HG03103 (cell line): ENCODE measurements around the gene MEGF9.
"Not testable (repeated sequence)": the region's sequence is repeated elsewhere in the genome, so short reads cannot be mapped to it uniquely, and the experiment has no call there.

ENCODE experiments used
- ATAC-seq: cut with Tn5 transposase; IDR thresholded peaks from one replicate; pipeline ENCODE4 v1.9.1; 2021; ENCODE audit warnings: low read depth; ENCODE audit not compliant: unreplicated experiment

Gene MEGF9

GRCh38 chr9:120676767-120677402 lies 37.4 kb downstream of the MEGF9 start:
- ATAC-seq = no peak

DNA sequence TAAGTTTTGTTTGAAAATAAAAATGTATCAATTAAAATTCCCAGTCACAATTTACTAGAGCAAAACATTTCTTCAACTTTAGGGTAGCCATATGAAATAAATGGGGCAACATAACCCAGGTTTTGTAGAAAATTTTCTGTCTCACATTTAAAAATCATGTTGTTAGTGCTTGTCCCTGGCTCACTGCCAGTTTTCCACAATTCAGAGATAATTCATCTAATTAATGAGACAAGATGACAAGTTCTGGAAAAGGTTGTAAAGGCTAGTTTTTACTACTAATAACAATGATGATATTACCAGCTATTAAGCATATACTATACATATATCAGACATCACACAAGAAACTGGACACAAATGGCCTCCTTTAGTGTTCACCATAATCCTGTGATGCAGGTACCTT lies 45.9 kb downstream of the MEGF9 start:
- ATAC-seq = no peak

DNA sequence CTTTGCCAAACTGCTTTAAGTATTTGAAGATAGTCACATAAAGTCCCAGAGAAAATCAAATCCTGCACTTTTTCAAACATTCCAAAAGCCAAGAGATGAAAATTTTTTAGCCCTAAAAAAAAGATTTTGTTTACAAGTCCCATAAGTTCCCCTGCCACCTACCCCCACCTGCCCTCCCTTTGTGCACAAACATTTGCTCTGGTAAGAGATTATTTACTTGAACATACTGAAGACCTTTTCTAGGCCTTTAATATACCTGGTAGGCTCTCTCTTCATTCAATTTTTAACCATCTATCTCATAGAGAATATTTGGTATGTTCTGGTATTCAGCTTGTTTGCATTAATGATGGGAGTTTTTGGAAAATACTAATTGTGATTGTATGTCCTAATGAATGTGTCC lies 50.3 kb downstream of the MEGF9 start:
- no peak for ATAC-seq

DNA sequence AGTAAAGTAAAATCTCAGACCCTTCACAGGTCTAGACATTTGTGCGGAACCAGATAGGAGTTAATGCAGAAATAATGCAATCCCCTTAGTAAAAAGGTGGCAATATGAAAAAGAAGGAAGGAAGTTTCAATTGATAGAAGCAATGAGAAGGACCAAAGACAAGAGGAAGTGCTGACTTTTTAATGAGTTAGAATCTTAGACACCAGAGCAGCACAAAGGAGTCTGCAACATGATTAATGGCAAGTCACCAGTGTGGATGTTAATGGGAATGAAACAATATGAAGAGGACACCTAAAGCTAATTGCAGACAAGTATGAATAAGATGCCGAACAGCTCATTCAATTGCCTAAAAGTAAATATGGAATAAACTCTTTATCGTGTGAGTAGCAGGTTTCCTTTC lies 50.9 kb downstream of the MEGF9 start:
- no peak for ATAC-seq

DNA sequence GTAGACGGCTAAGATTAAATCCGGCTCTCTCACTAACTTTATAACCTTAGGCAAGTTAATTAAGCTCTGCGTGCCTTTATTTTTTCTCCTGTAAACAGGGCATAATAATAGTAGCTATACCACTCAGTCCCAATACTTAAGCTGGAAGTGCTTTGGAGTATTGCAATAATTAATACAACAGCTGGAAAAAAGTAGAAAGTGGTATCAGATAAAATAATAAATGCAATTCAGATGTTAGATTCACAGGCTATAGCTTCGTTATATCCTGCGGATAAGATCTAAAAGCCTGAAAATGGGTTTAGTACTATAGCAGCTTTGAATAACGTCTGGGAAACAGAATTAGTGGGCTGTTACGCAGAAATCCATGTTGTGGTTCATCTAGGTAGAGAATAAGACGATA lies 51.8 kb downstream of the MEGF9 start:
- ATAC-seq = no peak

DNA sequence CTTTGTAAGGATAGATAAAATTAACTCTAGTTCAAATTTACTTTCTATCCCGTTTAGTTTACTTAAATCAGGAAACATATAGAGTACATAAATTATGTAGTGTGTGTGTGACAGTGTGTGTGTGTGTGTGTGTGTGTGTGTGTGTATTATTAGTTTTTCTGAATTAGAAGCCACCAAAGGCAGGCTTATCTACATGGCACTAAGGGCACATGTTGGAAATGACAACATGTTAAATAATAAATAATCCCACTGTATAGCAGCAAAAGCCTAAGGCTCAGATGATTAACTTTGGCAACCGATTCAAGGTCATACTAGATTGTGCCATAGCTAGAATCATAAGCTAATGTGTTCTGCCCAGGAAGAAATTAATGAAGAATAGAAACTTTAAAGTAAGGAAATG lies 54.6 kb downstream of the MEGF9 start:
- no peak for ATAC-seq

DNA sequence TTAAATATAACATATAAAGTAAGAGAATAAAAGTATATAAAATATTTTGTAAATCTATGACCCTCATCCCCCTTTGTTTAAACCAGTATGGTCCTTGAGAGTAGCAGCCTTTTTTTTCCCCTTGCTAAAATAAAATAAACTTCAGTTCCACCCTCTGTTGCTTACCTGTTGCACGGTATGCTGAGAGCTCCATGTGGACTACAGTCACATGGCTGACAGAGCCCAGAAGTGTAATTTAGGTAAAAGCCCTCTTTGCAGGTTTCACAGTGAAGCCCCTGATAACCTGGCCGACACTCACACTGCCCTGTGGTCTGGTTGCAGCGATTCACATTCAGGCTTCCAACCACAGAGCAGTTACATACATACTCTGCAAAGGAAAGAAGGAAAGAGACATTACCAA lies 55.1 kb downstream of the MEGF9 start:
- no peak for ATAC-seq

DNA sequence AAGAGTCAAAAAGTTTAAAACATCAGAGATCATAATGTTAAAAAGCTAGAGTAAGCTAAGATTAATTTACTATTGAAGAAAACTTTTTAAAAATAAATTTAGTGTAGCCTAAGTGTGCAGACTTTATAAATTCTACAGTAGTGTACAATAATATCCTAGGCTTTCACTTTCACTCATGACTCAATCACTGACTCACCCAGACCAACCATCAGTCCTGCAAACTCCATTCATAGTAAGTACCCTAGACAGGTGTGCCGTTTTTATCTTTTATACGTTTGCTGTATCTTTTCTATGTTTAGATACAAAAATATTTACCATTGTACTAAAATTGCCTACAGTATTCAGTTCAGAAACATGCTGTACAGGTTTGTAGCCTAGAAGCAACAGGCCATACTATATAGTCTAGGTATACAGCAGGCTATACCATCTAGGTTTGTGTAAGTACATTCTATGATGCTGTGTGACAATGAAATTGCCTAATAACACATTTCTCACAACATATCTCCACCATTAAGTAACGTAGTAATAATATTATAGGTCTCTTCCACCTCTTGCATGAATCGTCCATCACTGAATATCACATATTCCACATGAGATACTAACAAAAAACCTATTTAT lies 59.2 kb downstream of the MEGF9 start:
- no peak for ATAC-seq

DNA sequence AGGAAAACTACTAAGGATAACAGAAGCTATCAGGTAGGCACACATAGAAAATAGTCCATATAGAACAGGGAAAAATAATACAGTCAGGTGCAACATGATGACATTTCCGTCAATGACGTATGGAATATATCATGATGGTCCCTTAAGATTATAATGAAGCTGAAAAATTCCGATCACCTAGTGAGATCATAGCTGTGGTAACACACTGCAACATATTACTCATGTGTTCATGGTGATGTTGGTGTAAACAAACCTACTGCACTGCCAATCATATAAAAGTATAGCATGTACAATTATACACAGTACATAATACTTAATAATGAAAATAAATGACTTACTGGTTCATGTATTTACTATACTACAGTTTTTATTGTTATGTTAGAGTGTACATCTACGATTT lies 60.0 kb downstream of the MEGF9 start:
- no peak for ATAC-seq

DNA sequence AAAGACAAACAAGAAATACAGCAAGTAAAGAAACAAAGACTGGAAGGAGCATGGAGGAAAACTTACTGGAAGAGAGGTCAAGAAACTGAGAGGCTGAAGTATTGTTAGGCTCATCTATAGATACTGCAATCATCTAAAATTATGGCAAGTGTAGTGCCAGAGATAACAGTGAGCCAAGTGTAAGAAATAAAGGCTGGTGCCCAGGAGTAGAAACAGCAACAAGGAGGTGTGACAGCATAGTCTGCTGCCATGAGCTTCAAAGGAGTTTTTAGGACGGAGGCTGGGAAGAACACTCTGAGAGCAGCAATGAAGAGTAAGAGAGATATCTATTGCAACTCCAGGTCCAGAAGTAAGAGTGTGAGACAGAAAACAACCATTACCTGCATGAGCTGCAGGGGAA lies 60.5 kb downstream of the MEGF9 start:
- no peak for ATAC-seq

- ATAC-seq = no peak
Measured at GRCh38 chr9:120652934-120653333, 61.3 kb downstream of the MEGF9 start.

GRCh38 chr9:120650352-120650751 lies 63.9 kb downstream of the MEGF9 start:
- no peak for ATAC-seq

- no peak for ATAC-seq
Measured at GRCh38 chr9:120648581-120649197, 65.6 kb downstream of the MEGF9 start.

GRCh38 chr9:120646948-120647347 lies 67.3 kb downstream of the MEGF9 start:
- ATAC-seq = no peak

- ATAC-seq = no peak
Measured at GRCh38 chr9:120645760-120646159, 68.5 kb downstream of the MEGF9 start.

GRCh38 chr9:120643061-120643460 lies 71.2 kb downstream of the MEGF9 start:
- ATAC-seq = no peak

DNA sequence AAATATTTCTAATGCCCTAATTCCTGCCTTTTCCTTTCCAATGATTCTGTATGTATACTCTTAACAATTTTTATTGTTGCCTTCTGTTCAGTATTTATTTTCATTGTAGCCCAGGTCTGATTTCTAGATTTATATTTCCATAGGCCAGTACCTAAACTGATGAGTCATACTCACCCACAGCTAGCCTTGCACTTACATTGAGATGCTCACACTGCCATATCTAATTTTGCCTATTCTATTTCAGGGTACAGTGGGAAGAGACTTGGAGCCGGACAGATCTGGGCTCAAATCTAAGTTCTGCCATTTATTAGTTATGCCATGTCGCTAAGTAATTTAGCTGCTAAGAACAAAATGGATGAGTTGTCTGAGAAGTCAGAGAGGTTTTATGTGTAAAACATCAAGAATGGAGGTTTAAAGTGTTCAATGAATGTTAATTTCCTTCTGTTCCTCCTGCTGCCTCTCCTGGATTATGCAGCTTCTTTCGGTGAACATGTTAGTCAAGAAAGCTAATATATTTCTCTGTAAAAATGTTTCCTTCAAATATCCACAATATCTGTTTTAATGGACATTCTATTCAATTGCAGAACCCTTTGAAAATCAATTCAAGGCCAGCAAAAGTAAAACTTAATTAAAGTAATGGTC lies 72.0 kb downstream of the MEGF9 start:
- no peak for ATAC-seq

DNA sequence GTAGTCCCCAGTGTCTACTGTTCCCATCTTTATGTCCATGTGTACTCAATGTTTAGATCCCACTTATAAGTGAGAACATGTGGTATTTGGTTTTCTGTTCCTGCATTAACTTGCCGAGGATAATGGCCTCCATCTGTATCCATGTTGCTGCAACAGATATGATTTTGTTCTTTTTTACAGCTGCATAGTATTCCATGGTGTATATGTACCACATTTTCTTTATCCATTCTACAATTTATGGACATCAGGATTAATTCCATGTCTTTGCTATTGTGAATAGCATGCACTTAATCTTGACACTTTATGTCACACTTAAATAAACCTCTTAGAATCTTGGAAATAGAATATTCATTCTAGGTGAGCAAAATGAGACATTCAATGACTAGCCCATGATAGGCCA lies 73.4 kb downstream of the MEGF9 start:
- not testable (repeated sequence) for ATAC-seq

GRCh38 chr9:120640380-120640779 lies 73.9 kb downstream of the MEGF9 start:
- no peak for ATAC-seq

GRCh38 chr9:120637919-120638318 lies 76.4 kb downstream of the MEGF9 start:
- ATAC-seq = no peak

GRCh38 chr9:120636194-120636957 lies 77.9 kb downstream of the MEGF9 start:
- ATAC-seq = no peak
